CD14-positive monocyte (primary cell): ENCODE measurements around the gene KIF26B. TPM values are rescaled to one million over a fixed set of nuclear protein-coding genes. Genes with fewer than 3 reads are reported as not detected.

Experiments
- DNase-seq, 3 donors: peaks; one replicate each; pipeline ENCODE4 v3.0.0-alpha.2; 2011 to 2022
- H2AFZ ChIP-seq: 2 replicates; pipeline ENCODE4 v1.6.0; 2012; ENCODE audit warnings: mild to moderate bottlenecking, low read depth, low read length, inconsistent platforms; ENCODE audit not compliant: insufficient read depth, poor library complexity, severe bottlenecking
- H3K27ac ChIP-seq, 2 donors: 1 replicate in 1 of 2; 2 replicates in 1 of 2; pipeline ENCODE4 v1.5.1; 2012 to 2013; ENCODE audit warnings: low read length in 2 of 2, control low read depth in 1 of 2, inconsistent platforms in 1 of 2, low read depth in 1 of 2, mild to moderate bottlenecking in 1 of 2
- H3K27me3 ChIP-seq, 2 donors: one replicate each; pipeline versions ENCODE4 v1.6.0 to v1.6.1; 2011 to 2013; ENCODE audit warnings: low read length in 2 of 2; ENCODE audit not compliant: control insufficient read depth in 2 of 2, insufficient read depth in 2 of 2
- H3K36me3 ChIP-seq, 2 donors: replicated peaks in 1 of 2; 1 replicate in 1 of 2; 2 replicates in 1 of 2; pipeline versions ENCODE4 v1.5.1 to v1.6.1; 2012 to 2013; ENCODE audit warnings: low read length in 2 of 2, control low read depth in 1 of 2, inconsistent platforms in 1 of 2, mild to moderate bottlenecking in 1 of 2; ENCODE audit not compliant: insufficient read depth in 2 of 2, control insufficient read depth in 1 of 2
- H3K4me1 ChIP-seq, 2 donors: 1 replicate in 1 of 2; 2 replicates in 1 of 2; pipeline versions ENCODE4 v1.5.1 to v1.6.1; 2012 to 2013; ENCODE audit warnings: low read length in 2 of 2, control low read depth in 1 of 2, inconsistent platforms in 1 of 2, mild to moderate bottlenecking in 1 of 2, moderate library complexity in 1 of 2; ENCODE audit not compliant: insufficient read depth in 2 of 2, control insufficient read depth in 1 of 2
- H3K4me2 ChIP-seq: replicated peaks from 2 replicates; pipeline ENCODE3; 2012; ENCODE audit warnings: low read length, moderate library complexity, mild to moderate bottlenecking; ENCODE audit not compliant: poor library complexity, severe bottlenecking; ENCODE audit errors: extremely low read depth
- H3K4me3 ChIP-seq, 3 experiments: fragments of 200-600 bp in 1 of 3; sonication (generic) in 1 of 3; replicated peaks in 1 of 3; 1 replicate in 2 of 3; 2 replicates in 1 of 3; pipeline ENCODE4 v1.5.1; 2011 to 2013; ENCODE audit warnings: low read length in 3 of 3, mild to moderate bottlenecking in 3 of 3, control low read depth in 2 of 3, low read depth in 2 of 3, inconsistent platforms in 1 of 3, moderate library complexity in 1 of 3
- H3K79me2 ChIP-seq: 2 replicates; pipeline ENCODE4 v1.6.0; 2012; ENCODE audit warnings: mild to moderate bottlenecking, control low read depth, inconsistent platforms, low read length, moderate library complexity; ENCODE audit not compliant: insufficient read depth
- H3K9ac ChIP-seq: 2 replicates; pipeline ENCODE4 v1.6.0; 2017; ENCODE audit warnings: low read length, mild to moderate bottlenecking; ENCODE audit not compliant: insufficient read depth, poor library complexity, severe bottlenecking
- H3K9me3 ChIP-seq, 2 donors: replicated peaks in 1 of 2; 1 replicate in 1 of 2; 2 replicates in 1 of 2; pipeline versions ENCODE4 v1.5.1 to v1.6.1; 2012 to 2013; ENCODE audit warnings: low read length in 2 of 2, control low read depth in 1 of 2; ENCODE audit not compliant: control insufficient read depth in 1 of 2, insufficient read depth in 1 of 2
- H4K20me1 ChIP-seq: 2 replicates; pipeline ENCODE4 v1.6.0; 2012; ENCODE audit warnings: mild to moderate bottlenecking, low read length, control low read depth, moderate library complexity; ENCODE audit not compliant: insufficient read depth
- H3K27ac Mint-ChIP-seq, 7 donors: one replicate each; pipeline ENCODE4 v1.8.0; 2020; ENCODE audit warnings: mild to moderate bottlenecking in 7 of 7, mixed read lengths in 7 of 7, moderate library complexity in 6 of 7, inconsistent platforms in 2 of 7
- H3K27me3 Mint-ChIP-seq, 3 donors: one replicate each; pipeline ENCODE4 v1.8.0; 2021 to 2022; ENCODE audit warnings: low read depth in 3 of 3, mild to moderate bottlenecking in 3 of 3, mixed read lengths in 3 of 3, moderate library complexity in 3 of 3, inconsistent platforms in 1 of 3
- H3K36me3 Mint-ChIP-seq, 2 donors: one replicate each; pipeline ENCODE4 v1.8.0; 2020; ENCODE audit warnings: mixed read lengths in 2 of 2, inconsistent platforms in 1 of 2, mild to moderate bottlenecking in 1 of 2
- H3K4me1 Mint-ChIP-seq: one replicate; pipeline ENCODE4 v1.8.0; 2020; ENCODE audit warnings: mild to moderate bottlenecking, mixed read lengths
- H3K4me3 Mint-ChIP-seq, 2 donors: one replicate each; pipeline ENCODE4 v1.8.0; 2020; ENCODE audit warnings: mild to moderate bottlenecking in 2 of 2, mixed read lengths in 2 of 2, moderate library complexity in 1 of 2
- H3K9me3 Mint-ChIP-seq, 7 donors: one replicate each; pipeline ENCODE4 v1.8.0; 2020 to 2022; ENCODE audit warnings: mixed read lengths in 7 of 7, mild to moderate bottlenecking in 6 of 7, moderate library complexity in 6 of 7, inconsistent platforms in 2 of 7
- WGBS: methylation state at CpG from one replicate; pipeline ENCODE4 v1.1.5; 2013; ENCODE audit warnings: missing lambda C conversion rate; ENCODE audit not compliant: insufficient coverage; 5-methylcytosine and 5-hydroxymethylcytosine counted together
- intact Hi-C, 2 donors: fragments of 100-400 bp; cut with micrococcal nuclease; formaldehyde crosslinking; loops; one replicate each; pipeline versions ENCODE4 v1.15.0 to v1.15.1; 2023
- polyA plus RNA-seq, 3 donors: library from polyadenylated mRNA; depleted of rRNA in 1 of 3; unstranded in 2 of 3; stranded (reverse) in 1 of 3; fragments of 300-500 nt in 2 of 3; fragments of >200 nt in 1 of 3; fragmentation: Illumina TruSeq in 2 of 3; gene quantifications; 1 replicate in 2 of 3; 2 replicates in 1 of 3; pipeline ENCODE4 v1.2.3, GENCODE V29; 2012 to 2021
- TF ChIP-seq, protein P1 (sequence below): fragments of 200-600 bp; IDR thresholded peaks from one replicate; pipeline ENCODE4 v1.8.0; 2022; ENCODE audit warnings: antibody characterized with exemption, mild to moderate bottlenecking

The KIF26B gene
- polyA plus RNA-seq, 3 donors = 0.01 to 0.05 TPM; not detected in 1

DNA sequence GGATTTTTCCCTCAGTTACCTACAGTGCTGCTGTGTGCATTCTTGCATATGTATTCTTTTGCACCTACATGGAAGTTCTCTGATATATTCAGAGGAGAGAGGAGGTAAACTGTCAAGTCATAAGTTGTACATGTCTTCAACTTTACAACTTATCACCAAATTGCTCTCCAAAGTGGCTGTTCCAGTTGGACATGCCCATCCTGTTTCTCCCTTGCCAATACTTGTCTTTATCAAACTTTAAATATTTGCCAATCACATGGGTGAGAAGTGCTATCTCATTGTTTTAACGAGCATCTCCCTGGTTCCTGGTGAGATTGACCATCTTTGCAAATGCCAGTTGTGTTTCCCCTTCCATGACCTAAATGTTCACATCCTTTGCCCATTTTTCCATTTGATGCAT is 88.2 kb downstream of the KIF26B start:
- H3K9me3 Mint-ChIP-seq = peaks cover 0 to 14% (median 2%) of the 10 kb centered on the region in 7 donors
- DNase-seq = no peak
- Histone ChIP-seq H3K9me3 (peaks cover 0 to 21% of the 10 kb centered on the region in 2 donors), H3K4me1 (no peaks in the 10 kb centered on the region), H3K27me3 (peaks cover 69 to 93% of the 10 kb centered on the region in 2 donors), H3K4me3 (no peak overlapping the region), H3K27ac (no peak overlapping the region), H2AFZ (no peak overlapping the region), H3K79me2 (no peaks in the 10 kb centered on the region), H3K4me2 (no peak overlapping the region), H3K36me3 (no peaks in the 10 kb centered on the region), H3K9ac (no peak overlapping the region), H4K20me1 (no peaks in the 10 kb centered on the region)
- no peak overlapping the region for H3K27ac Mint-ChIP-seq
- no CpG with 5 or more reads among the region's 1 CpG for WGBS
- intact Hi-C loops = loop anchor here in 1 of 2 donors (5.0 kb wide), 1 partner anchor 49 kb away; no protein-coding TSS in a partner anchor
- H3K4me1 Mint-ChIP-seq = peaks cover 2% of the 10 kb centered on the region
- H3K27me3 Mint-ChIP-seq = peaks cover 94 to 100% (median 98%) of the 10 kb centered on the region in 3 donors
- H3K4me3 Mint-ChIP-seq = peak overlapping the region in 1 of 2 donors; percentile 76
- H3K36me3 Mint-ChIP-seq = peaks cover 0 to 2% of the 10 kb centered on the region in 2 donors
- TF ChIP-seq, protein P1, sequence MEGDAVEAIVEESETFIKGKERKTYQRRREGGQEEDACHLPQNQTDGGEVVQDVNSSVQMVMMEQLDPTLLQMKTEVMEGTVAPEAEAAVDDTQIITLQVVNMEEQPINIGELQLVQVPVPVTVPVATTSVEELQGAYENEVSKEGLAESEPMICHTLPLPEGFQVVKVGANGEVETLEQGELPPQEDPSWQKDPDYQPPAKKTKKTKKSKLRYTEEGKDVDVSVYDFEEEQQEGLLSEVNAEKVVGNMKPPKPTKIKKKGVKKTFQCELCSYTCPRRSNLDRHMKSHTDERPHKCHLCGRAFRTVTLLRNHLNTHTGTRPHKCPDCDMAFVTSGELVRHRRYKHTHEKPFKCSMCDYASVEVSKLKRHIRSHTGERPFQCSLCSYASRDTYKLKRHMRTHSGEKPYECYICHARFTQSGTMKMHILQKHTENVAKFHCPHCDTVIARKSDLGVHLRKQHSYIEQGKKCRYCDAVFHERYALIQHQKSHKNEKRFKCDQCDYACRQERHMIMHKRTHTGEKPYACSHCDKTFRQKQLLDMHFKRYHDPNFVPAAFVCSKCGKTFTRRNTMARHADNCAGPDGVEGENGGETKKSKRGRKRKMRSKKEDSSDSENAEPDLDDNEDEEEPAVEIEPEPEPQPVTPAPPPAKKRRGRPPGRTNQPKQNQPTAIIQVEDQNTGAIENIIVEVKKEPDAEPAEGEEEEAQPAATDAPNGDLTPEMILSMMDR = no peak

DNA sequence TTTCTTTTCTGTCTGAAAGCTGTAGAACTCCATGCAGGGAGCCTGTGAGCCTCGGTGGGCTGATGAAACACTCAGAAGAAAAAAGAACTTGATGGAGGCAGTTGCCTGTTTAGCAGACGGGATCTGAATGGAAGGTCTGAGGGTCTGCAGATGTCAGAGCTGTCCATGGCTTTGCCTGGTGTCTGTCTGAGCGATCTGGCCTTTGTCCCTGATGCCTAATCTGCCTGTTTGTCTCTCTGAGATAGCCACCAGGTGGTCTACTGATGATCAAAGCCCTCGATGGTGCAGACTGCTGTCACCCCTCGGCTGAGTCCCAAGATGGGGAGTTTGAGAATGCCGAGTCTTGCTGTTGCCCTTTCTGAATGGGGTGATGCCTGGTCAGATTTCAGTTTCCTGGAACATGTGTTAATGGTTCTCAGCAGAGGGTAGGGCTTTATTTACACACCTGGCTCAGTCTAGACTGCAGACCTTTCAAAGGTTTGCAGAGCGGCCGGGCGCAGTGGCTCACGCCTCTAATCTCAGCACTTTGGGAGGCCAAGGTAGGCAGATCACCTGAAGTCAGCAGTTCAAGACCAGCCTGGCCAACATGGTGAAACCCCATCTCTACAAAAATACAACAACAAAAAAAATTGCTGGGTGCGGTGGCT is 90.4 kb downstream of the KIF26B start:
- H3K9me3 ChIP-seq = peaks cover 0 to 38% of the 10 kb centered on the region in 2 donors
- WGBS = 89% methylated on average over 8 of the region's 11 CpGs
- no peaks in the 10 kb centered on the region for H4K20me1 ChIP-seq
- no peak for DNase-seq
- H3K27ac Mint-ChIP-seq = no peak overlapping the region
- H3K4me2 ChIP-seq = no peak overlapping the region
- H3K36me3 ChIP-seq = no peaks in the 10 kb centered on the region
- peaks cover 0 to 3% of the 10 kb centered on the region in 2 donors for H3K36me3 Mint-ChIP-seq
- TF ChIP-seq, protein P1 = no peak
- no peak overlapping the region for H3K27ac ChIP-seq
- H3K4me3 Mint-ChIP-seq = peak overlapping the region in 1 of 2 donors; percentile 78
- intact Hi-C loops = no loop called here
- peaks cover under 1% of the 10 kb centered on the region for H3K4me1 Mint-ChIP-seq
- peaks cover 80 to 95% of the 10 kb centered on the region in 2 donors for H3K27me3 ChIP-seq
- no peaks in the 10 kb centered on the region for H3K79me2 ChIP-seq
- H3K4me3 ChIP-seq = no peak overlapping the region
- peaks cover 0 to 18% (median under 1%) of the 10 kb centered on the region in 7 donors for H3K9me3 Mint-ChIP-seq
- H3K27me3 Mint-ChIP-seq = peaks cover 93 to 99% (median 94%) of the 10 kb centered on the region in 3 donors
- no peak overlapping the region for H3K9ac ChIP-seq
- no peak overlapping the region for H2AFZ ChIP-seq
- no peaks in the 10 kb centered on the region for H3K4me1 ChIP-seq
